T1000 (cell line): Measurements from ENCODE around the gene ABI1.

Experiments used
- DNase-seq: peaks from one replicate; lab custom pipeline; 2025; ENCODE audit warnings: mixed read lengths; lab: John Stamatoyannopoulos, UW

The ABI1 gene

DNA sequence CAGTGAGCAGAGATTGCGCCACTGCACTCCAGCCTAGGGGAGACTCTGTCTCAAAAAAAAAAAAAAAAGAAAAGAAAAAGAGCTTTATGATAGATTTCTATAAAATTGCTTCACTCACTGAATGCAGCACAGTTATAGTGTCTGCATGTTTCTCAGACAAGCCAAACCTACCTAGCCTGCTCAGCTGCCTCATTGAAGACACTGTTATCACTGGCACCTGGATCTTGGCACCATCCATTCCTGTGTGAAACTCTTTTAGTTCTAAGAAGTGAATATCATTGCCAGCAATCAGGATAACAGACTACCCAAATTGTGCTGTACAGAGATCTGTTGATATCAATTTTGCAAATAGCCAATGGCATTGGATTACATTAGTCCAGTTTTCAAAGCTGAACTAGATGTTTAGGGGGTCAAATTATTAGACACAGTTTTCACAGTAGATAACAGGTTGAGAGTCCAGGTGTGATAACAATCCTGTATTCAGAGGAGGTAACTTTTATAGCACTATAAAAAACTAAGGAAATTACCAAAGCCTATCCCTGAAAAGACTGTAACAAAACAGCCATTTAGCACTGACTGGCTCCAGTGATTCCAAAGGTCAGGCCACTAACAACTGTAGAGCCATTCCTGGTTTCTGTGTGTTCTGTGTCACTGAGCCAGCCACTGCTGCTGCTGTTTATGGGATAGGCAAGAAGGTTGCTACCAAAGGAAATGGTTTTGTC is 146.2 kb downstream of the ABI1 start:
- DNase-seq = no peak

DNA sequence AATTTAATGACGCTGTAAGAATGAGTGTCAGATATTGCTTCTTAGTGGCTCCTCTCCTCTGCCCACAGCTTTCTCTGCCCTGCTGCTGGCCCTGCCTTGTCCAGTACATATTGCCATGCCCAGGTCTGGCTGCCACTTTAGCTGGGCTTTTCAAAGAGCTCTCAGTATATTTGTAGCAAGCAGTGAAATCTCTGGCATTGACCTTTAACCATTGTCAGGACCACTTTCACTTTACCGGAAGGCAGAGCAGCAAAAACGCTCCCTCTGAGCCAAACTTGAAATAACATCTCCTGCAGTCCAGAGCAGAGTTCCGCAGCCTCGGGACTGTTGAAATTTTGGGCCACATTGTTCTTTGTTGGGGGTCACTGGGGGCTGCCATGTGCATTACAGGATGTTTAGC is 149.4 kb downstream of the ABI1 start:
- DNase-seq = no peak

DNA sequence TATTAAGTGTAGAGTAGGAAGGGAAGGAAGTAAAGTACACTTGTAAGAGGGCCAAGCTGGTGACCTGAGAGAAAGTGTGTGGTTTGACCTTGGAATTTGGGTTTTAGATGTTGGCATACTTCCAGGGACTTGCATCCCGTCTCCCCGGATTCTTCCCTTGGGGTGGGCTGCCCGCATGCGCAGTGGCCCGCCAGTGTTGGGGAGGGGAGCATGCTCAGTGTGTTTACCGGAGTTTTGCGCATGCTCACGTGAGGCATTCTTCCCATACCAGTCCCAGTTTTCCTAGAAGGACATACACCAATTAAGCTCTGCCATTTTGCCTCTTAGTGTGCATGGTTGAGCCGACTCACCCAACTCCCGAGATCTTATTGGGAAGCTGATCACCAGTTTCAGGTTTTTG is 153.8 kb downstream of the ABI1 start:
- no peak for DNase-seq

DNA sequence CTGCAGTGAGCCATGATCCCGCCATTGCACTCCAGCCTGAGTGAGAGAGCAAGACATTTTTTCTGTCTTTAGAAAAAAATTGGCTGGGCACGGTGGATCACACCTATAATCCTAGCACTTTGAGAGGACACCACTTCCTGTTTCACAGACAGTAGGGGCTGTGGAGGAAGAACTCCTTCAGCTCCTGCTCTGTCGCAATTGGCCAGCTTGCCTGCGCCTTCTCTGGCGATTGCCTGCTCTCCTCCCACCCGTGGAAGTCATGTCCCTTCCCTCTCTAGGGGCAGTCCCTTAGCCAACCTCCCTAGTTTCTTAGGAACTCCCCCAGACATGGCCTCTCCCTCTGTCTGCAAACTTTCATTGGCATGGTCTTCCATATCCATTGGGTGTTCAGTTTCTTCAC is 154.6 kb downstream of the ABI1 start:
- DNase-seq = no peak

DNA sequence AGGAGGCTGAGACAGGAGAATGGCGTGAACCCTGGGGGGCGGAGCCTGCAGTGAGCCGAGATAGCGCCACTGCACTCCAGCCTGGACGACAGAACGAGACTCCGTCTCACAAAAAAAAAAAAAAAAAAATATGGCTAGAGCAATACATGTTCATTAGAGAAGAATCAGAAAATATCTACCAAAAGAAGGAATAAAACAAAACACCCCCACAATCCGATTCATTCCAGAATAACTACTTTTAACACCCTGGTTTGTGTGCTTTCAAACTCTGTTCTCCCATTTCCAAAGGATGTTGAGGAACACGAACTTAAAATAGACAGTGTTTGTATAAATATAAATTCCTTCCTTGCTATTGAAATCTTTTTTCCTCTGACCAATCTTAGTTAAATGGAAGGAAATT is 156.8 kb downstream of the ABI1 start:
- DNase-seq = no peak

DNA sequence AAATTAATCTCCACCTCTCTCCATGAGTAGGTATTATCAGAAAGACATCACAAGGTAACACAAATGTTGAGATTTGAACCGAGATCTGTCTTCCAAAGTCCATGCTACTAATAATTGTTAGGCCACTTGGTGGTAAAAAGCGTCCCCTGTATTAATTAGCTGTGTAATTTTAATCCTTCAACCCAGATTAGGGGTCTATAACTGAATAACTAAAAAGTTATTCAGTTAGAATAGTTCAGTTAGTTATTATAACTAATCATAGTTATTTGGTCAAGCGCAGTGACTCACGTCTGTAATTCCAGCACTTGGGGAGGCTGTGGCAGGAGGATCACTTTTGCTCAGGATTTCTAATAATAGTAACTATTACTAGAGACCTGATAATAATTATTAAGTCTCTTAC is 157.7 kb downstream of the ABI1 start:
- no peak for DNase-seq

DNA sequence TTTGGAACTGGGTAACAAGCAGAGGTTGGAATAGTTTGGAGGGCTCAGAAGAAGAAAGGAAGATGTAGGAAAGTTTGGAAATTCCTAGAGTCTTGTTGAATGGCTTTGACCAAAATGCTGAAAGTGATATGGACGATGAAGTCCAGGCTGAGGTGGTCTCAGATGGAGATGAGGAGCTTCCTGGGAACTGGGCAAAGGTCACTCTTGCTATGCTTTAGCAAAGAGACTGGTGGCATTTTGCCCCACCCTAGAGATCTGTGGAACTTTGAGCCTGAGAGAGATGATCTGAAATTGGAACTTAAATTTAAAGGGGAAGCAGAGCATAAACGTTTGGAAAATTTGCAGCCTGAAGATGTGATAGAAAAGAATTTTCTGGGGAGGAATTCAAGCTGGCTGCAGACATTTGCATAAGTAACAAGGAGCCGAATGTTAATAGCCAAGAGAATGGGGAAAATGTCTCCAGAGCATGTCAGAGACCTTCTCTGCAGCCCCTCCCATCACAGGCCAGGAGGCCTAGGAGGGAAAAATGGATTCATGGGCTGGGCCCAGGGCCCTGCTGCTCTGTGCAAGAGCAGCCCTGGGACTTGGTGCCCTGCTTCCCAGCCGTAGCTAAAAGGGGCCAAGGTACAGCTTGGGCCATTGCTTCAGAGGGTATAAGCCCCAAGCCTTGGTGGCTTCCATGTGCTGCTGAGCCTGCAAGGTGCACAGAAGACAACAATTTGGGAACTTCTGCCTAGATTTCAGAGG is 159.7 kb downstream of the ABI1 start:
- DNase-seq = no peak

DNA sequence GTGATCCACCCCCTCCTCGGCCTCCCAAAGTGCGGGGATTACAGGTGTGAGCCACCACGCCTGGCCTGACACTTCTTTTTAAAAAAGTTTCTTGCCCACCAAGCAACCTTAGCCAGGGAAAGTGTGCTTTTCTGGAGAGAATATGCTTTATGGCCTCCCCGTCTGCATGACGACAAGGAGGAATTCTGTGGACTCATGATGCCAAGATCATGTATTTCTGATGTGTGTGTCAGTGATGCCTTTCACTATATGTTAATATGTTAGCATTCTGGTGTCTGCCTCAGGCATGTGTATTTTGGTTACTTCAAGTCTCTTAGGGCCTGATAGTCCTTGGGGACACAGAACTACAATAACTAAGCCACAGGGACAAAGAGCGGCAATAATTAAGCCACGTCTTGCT is 161.1 kb downstream of the ABI1 start:
- no peak for DNase-seq

DNA sequence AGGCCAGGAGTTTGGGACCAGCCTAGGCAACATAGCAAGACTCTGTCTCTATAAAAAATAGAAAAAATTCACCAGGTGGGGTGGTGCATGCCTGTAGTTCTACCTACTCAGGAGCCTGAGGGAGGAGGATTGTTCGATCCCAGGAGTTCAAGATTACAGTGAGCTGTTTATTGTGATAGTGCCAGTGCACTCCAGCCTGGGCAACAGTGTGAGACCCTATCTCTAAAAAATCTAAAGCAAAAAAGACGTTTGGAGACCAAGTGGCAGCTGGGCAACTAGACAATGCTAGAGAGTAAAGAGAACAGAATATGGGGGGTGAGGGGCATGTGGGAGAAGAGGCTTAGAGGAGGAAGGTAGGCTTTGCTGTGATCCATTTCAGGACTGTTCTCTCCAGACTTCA is 161.8 kb downstream of the ABI1 start:
- DNase-seq = no peak

DNA sequence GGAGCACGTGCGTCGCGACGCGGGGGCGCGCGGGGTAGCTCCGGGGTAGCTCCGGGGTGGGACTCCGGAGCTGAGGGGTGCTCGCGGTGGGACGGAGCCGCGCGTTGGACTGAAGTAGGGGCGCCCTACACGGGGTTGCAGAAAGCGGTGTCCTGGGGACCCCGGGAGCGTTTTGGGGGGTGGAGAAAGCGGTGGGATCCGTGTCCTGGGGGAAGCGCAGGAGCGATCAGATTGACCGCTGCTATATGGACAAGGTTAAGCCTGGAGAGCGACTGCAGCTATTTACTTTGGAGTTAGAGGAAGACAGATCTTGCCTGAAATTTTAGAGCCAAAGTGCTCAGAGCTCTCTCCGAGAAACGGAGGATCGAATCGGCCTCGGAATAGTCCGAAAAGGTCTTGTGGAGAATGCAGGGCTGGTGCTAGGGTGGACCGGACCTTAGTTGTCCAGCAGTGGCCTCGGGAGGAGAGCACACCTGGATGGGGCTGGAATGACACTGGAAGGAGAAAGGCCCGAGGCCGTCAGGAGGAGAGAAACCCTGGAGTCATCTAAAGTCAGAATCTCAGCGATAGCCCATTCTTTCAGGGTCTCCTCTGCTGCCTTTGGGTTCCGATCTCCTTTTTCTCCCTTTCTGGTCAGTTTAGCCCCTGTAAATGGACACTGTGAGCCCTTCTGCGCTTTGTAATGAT is 162.7 kb downstream of the ABI1 start:
- DNase-seq = no peak

DNA sequence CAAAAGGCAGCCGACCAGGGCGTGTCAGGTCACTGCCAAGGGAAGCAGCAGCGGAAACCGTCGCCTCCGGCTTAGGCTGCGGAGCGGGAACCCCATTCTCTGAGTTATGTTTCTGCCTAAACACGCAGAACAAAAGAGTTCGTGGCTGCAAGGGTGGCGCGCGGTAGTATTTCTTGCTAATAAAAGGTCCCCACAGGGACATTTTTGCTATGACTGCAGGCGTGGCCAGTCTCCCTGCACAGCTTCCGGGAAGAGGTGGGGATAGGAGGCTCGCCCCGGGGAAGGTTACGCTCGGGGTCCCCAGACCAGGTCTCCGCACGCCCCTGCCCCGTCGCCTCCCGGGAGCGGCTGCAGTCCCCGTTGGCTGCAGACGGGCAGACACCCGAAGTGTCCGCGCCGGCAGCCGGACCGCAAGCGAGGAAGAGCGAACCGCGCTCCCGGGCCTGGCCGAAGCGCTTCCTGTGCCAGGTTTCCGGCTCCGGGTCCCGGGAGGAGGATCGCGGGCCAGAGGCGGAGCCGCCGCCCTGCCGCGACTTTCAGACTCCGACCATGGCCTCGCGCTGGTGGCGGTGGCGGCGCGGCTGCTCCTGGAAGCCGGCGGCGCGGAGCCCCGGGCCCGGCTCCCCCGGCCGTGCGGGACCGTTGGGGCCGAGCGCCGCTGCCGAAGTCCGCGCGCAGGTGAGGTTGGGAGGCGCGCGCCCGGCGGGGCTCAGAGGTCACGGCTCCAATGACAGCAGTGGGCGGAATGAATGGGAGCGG is 163.4 kb downstream of the ABI1 start, which contains the start of gene PDSS1:
PDSS1 (plus strand) TSS at position 539 of the 759 bp plus-strand sequence; CDS start at position 550, 11 bp downstream.
- no peak for DNase-seq

DNA sequence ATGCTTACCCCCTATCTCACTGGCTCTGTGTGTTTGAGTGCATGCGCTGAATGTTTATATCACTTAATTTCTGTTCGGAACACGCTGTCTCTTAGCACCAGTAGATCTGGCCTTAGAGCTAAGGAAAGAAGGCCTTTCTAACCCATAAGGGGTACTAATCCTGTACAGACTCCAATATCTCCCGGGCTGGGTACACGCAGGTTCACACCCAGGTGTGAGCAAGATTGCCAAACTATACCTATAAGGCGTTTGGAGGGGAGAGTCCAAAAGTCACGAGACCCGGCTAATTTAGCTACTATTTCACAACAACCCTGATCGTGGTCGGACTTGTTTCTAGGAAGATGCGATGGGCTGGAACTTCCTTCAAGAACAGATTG is 164.0 kb downstream of the ABI1 start:
- DNase-seq = no peak
